Peyer's patch (tissue), 4 donors: ENCODE results near the gene ADIPOR2.
"Not testable (repeated sequence)": the region's sequence is repeated elsewhere in the genome, so short reads cannot be mapped to it uniquely, and the experiment has no call there.

Experiments
- CTCF ChIP-seq, 6 experiments: fragments of 450-650 bp in 4 of 6; fragments of 200-600 bp in 2 of 6; sonication (generic) in 1 of 6; IDR thresholded peaks; one replicate each; pipeline ENCODE4 v1.5.1; 2017 to 2019; ENCODE audit warnings: antibody characterized with exemption in 6 of 6, mild to moderate bottlenecking in 3 of 6, moderate library complexity in 1 of 6
- POLR2A ChIP-seq, 2 donors: fragments of 450-650 bp; IDR thresholded peaks; one replicate each; pipeline ENCODE4 v1.5.1; 2017; ENCODE audit warnings: antibody characterized with exemption in 2 of 2, mild to moderate bottlenecking in 2 of 2, moderate library complexity in 2 of 2

- not testable (repeated sequence) for TF ChIP-seq CTCF, POLR2A (IDR thresholded peaks at IDR 0.05)
These were observed 21.4 kb downstream of the ADIPOR2 start for GRCh38 chr12:1712305-1712704.
